ENCODE data around the gene PDCD6IP.

Gene PDCD6IP

GRCh38 chr3:33883951-33884561 lies 85.6 kb downstream of the PDCD6IP start:
- DNase-seq (no peak), ATAC-seq (no peak)
- no peak overlapping the region for H3K4me3 Mint-ChIP-seq

GRCh38 chr3:33884701-33885100 lies 86.3 kb downstream of the PDCD6IP start:
- Mint-ChIP-seq H3K27me3 (no peaks in the 10 kb centered on the region), H3K9me3 (no peaks in the 10 kb centered on the region), H3K27ac (no peak overlapping the region), H3K36me3 (ENCODE audit: low read depth) (no peaks in the 10 kb centered on the region), H3K4me3 (no peak overlapping the region), H3K4me1 (peaks cover 4% of the 10 kb centered on the region)
- ATAC-seq (no peak), DNase-seq (no peak)

More at GRCh38 chr3:33883951-33884561, 85.6 kb downstream of the PDCD6IP start:
- Mint-ChIP-seq H3K4me1 (peaks cover 4% of the 10 kb centered on the region), H3K36me3 (ENCODE audit: low read depth) (no peaks in the 10 kb centered on the region), H3K27ac (no peak overlapping the region), H3K9me3 (no peaks in the 10 kb centered on the region), H3K27me3 (no peaks in the 10 kb centered on the region)

GRCh38 chr3:33885496-33885895 lies 87.1 kb downstream of the PDCD6IP start:
- Mint-ChIP-seq H3K4me3 (no peak overlapping the region), H3K27ac (no peak overlapping the region), H3K9me3 (no peaks in the 10 kb centered on the region), H3K36me3 (ENCODE audit: low read depth) (no peaks in the 10 kb centered on the region), H3K4me1 (peaks cover 4% of the 10 kb centered on the region), H3K27me3 (no peaks in the 10 kb centered on the region)
- ATAC-seq (peak; percentile 20), DNase-seq (no peak)

- DNase-seq (no peak), ATAC-seq (no peak)
Measured at GRCh38 chr3:33886015-33886414, 87.6 kb downstream of the PDCD6IP start.

GRCh38 chr3:33887478-33887877 lies 89.0 kb downstream of the PDCD6IP start:
- no peak overlapping the region for H3K27ac Mint-ChIP-seq
- H3K27me3 Mint-ChIP-seq = no peaks in the 10 kb centered on the region
- H3K4me3 Mint-ChIP-seq = no peak overlapping the region
- no peaks in the 10 kb centered on the region for H3K9me3 Mint-ChIP-seq
- no peaks in the 10 kb centered on the region for H3K36me3 Mint-ChIP-seq (ENCODE audit: low read depth)
- no peak for ATAC-seq
- DNase-seq = no peak
- H3K4me1 Mint-ChIP-seq = peaks cover 4% of the 10 kb centered on the region

More at GRCh38 chr3:33886015-33886414, 87.6 kb downstream of the PDCD6IP start:
- H3K4me3 Mint-ChIP-seq = no peak overlapping the region
- H3K27me3 Mint-ChIP-seq = no peaks in the 10 kb centered on the region
- no peaks in the 10 kb centered on the region for H3K36me3 Mint-ChIP-seq (ENCODE audit: low read depth)
- H3K27ac Mint-ChIP-seq = no peak overlapping the region
- H3K9me3 Mint-ChIP-seq = no peaks in the 10 kb centered on the region
- peaks cover 4% of the 10 kb centered on the region for H3K4me1 Mint-ChIP-seq

- no peaks in the 10 kb centered on the region for H3K4me1 Mint-ChIP-seq
- H3K4me3 Mint-ChIP-seq = no peak overlapping the region
- DNase-seq (no peak), ATAC-seq (no peak)
- no peaks in the 10 kb centered on the region for H3K36me3 Mint-ChIP-seq (ENCODE audit: low read depth)
- no peaks in the 10 kb centered on the region for H3K27me3 Mint-ChIP-seq
- no peak overlapping the region for H3K27ac Mint-ChIP-seq
- H3K9me3 Mint-ChIP-seq = no peaks in the 10 kb centered on the region
Measured at GRCh38 chr3:33889394-33890039, 91.1 kb downstream of the PDCD6IP start.

- Mint-ChIP-seq H3K9me3 (no peaks in the 10 kb centered on the region), H3K4me1 (no peaks in the 10 kb centered on the region), H3K27me3 (no peaks in the 10 kb centered on the region), H3K4me3 (no peak overlapping the region), H3K27ac (no peak overlapping the region), H3K36me3 (ENCODE audit: low read depth) (no peaks in the 10 kb centered on the region)
- ATAC-seq (no peak), DNase-seq (no peak)
Measured at GRCh38 chr3:33892655-33893054, 94.2 kb downstream of the PDCD6IP start.

- no peaks in the 10 kb centered on the region for H3K4me1 Mint-ChIP-seq
- no peak overlapping the region for H3K4me3 Mint-ChIP-seq
- no peaks in the 10 kb centered on the region for H3K36me3 Mint-ChIP-seq (ENCODE audit: low read depth)
- H3K27me3 Mint-ChIP-seq = no peaks in the 10 kb centered on the region
- no peak for ATAC-seq
- DNase-seq = no peak
- no peaks in the 10 kb centered on the region for H3K9me3 Mint-ChIP-seq
- no peak overlapping the region for H3K27ac Mint-ChIP-seq
Measured at GRCh38 chr3:33895658-33896057, 97.2 kb downstream of the PDCD6IP start.

- no peak for ATAC-seq
- no peak overlapping the region for H3K27ac Mint-ChIP-seq
- DNase-seq = no peak
- H3K36me3 Mint-ChIP-seq (ENCODE audit: low read depth) = no peaks in the 10 kb centered on the region
- H3K9me3 Mint-ChIP-seq = no peaks in the 10 kb centered on the region
- no peaks in the 10 kb centered on the region for H3K27me3 Mint-ChIP-seq
- no peaks in the 10 kb centered on the region for H3K4me1 Mint-ChIP-seq
- no peak overlapping the region for H3K4me3 Mint-ChIP-seq
Measured at GRCh38 chr3:33897306-33897705, 98.9 kb downstream of the PDCD6IP start.

- H3K36me3 Mint-ChIP-seq (ENCODE audit: low read depth) = no peaks in the 10 kb centered on the region
- no peaks in the 10 kb centered on the region for H3K4me1 Mint-ChIP-seq
- H3K27me3 Mint-ChIP-seq = no peaks in the 10 kb centered on the region
- H3K4me3 Mint-ChIP-seq = no peak overlapping the region
- H3K9me3 Mint-ChIP-seq = no peaks in the 10 kb centered on the region
- ATAC-seq = no peak
- H3K27ac Mint-ChIP-seq = no peak overlapping the region
- DNase-seq = no peak
Measured at GRCh38 chr3:33898901-33899300, 100.5 kb downstream of the PDCD6IP start.

GRCh38 chr3:33900440-33900808 lies 102.0 kb downstream of the PDCD6IP start:
- Mint-ChIP-seq H3K9me3 (no peaks in the 10 kb centered on the region), H3K27ac (no peak overlapping the region), H3K4me3 (no peak overlapping the region), H3K4me1 (no peaks in the 10 kb centered on the region), H3K36me3 (ENCODE audit: low read depth) (no peaks in the 10 kb centered on the region), H3K27me3 (no peaks in the 10 kb centered on the region)
- ATAC-seq (no peak), DNase-seq (no peak)

- DNase-seq (no peak), ATAC-seq (no peak)
- no peaks in the 10 kb centered on the region for H3K36me3 Mint-ChIP-seq (ENCODE audit: low read depth)
- no peaks in the 10 kb centered on the region for H3K9me3 Mint-ChIP-seq
- H3K4me3 Mint-ChIP-seq = no peak overlapping the region
- no peaks in the 10 kb centered on the region for H3K4me1 Mint-ChIP-seq
- H3K27ac Mint-ChIP-seq = no peak overlapping the region
- no peaks in the 10 kb centered on the region for H3K27me3 Mint-ChIP-seq
Measured at GRCh38 chr3:33900809-33901505, 102.5 kb downstream of the PDCD6IP start.

GRCh38 chr3:33901862-33902563 lies 103.6 kb downstream of the PDCD6IP start:
- H3K9me3 Mint-ChIP-seq = no peaks in the 10 kb centered on the region
- DNase-seq = no peak
- no peaks in the 10 kb centered on the region for H3K36me3 Mint-ChIP-seq (ENCODE audit: low read depth)
- no peak overlapping the region for H3K27ac Mint-ChIP-seq
- no peak for ATAC-seq
- H3K27me3 Mint-ChIP-seq = no peaks in the 10 kb centered on the region
- H3K4me1 Mint-ChIP-seq = no peaks in the 10 kb centered on the region
- H3K4me3 Mint-ChIP-seq = no peak overlapping the region

GRCh38 chr3:33904730-33905129 lies 106.3 kb downstream of the PDCD6IP start:
- no peaks in the 10 kb centered on the region for H3K4me1 Mint-ChIP-seq
- DNase-seq = no peak
- no peaks in the 10 kb centered on the region for H3K36me3 Mint-ChIP-seq (ENCODE audit: low read depth)
- no peak for ATAC-seq
- no peaks in the 10 kb centered on the region for H3K27me3 Mint-ChIP-seq
- no peak overlapping the region for H3K27ac Mint-ChIP-seq
- H3K4me3 Mint-ChIP-seq = no peak overlapping the region
- no peaks in the 10 kb centered on the region for H3K9me3 Mint-ChIP-seq

All from activated naive CD8-positive, alpha-beta T cell treated with anti-CD3 and anti-CD28 coated beads, Interleukin-2, amount 50 U/mL, for 24 hours (primary cell).